DMS53 treated with DMSO at 0.1 percent for 48 hours (cell line): ENCODE results near the gene CEP43.

Source experiments
- DNase-seq: peaks from one replicate; lab custom pipeline; 2025; ENCODE audit not compliant: unreplicated experiment; lab: John Stamatoyannopoulos, UW

The CEP43 gene

DNA sequence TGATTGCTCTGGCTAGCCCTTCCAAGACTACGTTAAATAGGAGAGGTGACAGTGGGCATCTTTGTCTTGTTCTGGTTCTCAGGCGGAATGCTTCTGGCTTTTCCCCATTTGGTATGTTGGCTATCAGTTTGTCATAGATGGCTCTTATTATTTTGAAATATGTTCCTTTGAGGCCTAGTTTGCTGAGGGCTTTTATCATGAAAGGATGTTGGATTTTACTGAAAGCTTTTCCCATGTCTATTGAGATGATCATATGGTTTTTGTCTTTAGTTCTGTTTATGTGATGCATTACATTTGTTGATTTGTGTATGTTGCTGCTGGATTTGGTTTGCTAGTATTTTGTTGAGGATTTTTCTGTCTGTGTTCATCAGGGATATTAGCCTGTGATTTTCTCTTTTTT, 32.9 kb upstream of the CEP43 start:
- no peak for DNase-seq

- no peak for DNase-seq
Observed at GRCh38 chr6:166969390-166970002, 29.7 kb upstream of the CEP43 start.

GRCh38 chr6:166970091-166970490, 29.1 kb upstream of the CEP43 start:
- DNase-seq, result no peak

GRCh38 chr6:166970776-166971175, 28.4 kb upstream of the CEP43 start:
- DNase-seq, result no peak

- no peak for DNase-seq
Observed at GRCh38 chr6:166971271-166971670, 27.9 kb upstream of the CEP43 start.

DNA sequence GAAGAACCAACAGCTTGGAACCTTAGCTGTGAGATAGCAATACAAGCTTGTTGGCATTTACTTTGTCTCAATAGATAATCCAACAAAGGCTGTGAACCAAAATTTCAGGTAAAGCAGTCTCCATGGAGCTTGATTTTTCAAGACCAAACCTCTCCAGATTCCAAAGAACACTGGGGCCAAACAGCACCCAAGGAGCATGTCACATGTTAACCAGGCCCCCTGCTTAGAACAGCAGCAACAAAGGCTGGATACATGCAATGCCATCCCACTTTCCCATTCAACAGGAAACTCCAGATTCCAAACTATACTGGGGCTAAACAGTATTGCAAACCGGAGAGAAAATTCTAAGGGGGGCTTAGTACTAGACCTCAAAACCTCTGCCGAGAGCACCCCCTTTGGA, 27.1 kb upstream of the CEP43 start:
- no peak for DNase-seq

DNA sequence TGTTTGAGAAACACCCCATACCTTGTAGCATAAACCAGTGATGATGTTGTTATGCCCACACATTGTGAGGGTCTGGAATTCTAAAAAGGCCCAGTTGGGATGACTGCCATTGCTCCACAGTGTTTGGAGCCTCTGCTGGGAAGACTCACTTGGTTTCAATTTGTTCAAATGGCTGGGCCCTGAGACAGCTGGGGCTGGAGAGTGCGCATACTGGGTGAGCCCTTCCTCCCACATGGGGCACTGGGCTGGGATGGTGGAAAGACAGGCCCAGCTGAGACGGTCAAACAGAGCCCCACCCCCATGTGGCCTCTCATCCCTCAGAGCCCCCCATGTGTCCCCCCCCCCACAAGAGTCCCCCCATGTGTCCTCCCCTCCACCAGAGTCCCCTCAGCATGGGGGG, 22.6 kb upstream of the CEP43 start:
- DNase-seq, result no peak

- no peak for DNase-seq
Observed at GRCh38 chr6:166977621-166978525, 21.3 kb upstream of the CEP43 start.

GRCh38 chr6:166980738-166981137, 18.5 kb upstream of the CEP43 start:
- no peak for DNase-seq

DNA sequence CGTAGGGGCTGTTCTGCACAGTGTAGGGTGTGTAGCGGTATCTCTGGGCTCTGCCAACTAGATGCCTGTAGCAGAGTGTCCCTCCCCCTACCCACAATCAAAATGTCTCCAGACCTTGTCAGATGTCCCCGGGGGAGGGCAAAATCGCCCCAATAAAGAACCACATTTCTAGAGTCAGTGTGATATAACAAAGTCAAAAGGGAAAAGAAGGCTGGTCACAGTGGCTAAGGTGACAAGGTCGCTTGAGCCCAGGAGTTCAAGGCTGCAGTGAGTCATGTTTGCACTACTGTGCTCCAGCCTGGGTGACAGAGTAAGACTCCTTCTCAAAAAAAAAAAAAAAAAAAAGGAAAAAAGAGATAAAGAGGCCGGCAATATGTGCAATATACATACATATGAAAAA, 11.7 kb upstream of the CEP43 start:
- DNase-seq, result no peak

DNA sequence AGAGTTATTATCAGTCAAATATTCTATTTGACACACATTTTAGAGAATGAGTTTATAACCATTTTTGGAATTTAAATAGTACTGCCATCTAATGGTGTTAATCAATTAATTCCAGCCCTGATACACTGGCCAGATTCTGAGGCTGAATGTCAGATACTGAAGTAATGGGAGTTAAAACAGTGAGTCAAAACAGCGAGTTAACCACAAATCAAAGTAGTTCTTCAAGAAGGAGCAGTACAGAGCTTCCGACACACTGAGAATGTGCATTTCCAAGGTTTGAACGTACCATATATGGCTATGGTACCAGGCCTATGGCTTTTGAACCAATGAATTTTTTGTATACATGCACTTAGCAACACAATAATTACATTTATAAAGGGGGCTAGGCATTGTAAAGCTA, 11.3 kb upstream of the CEP43 start:
- no peak for DNase-seq

DNA sequence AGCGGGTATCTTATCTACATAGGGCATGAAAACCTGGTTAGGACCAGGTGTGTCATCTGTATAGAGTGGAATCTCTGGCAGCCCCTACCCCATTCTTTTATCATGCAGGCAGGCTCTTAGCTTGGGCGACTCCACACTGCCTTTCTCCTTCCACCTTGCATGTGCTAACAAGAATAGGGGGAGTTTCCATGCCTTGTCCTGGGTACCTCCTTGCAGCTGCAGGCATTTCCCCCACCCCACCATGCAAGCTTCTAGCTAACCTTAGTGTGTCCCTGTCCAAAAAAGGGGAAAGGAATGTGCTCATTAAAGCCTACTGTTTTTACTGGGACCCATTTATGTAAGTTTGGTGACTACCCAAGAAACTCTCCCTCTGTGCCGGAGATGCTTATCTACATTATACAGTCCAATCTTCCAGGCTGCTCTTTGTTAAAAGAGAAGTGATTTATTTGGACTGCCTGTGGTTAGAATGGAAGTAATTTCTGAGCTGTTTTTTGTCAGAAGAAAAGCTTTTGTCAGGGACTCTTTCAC, 10.5 kb upstream of the CEP43 start:
- no peak for DNase-seq

- peak; percentile 22 for DNase-seq
Observed at GRCh38 chr6:166989427-166990032, 9.7 kb upstream of the CEP43 start.

GRCh38 chr6:166996406-166996805, 2.8 kb upstream of the CEP43 start:
- DNase-seq, result no peak

DNA sequence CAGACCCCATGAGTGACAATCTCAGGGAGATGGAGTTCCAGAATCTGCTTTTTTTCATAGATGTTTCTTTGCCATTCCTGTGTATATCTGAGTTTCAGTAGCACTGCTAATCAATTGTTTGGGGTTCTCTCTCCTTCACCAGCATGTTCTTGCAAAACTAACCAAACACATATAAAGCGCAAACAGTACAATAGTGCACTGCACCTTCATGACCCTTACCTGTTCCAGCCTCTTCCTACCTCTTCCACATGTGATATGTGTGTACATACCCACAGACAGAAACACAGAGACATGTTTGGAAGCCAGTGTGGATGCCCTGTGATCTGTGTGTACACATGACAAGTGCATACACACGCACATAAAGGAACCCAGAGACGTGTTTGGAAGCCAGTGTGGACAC, 1.8 kb upstream of the CEP43 start:
- no peak for DNase-seq

DNA sequence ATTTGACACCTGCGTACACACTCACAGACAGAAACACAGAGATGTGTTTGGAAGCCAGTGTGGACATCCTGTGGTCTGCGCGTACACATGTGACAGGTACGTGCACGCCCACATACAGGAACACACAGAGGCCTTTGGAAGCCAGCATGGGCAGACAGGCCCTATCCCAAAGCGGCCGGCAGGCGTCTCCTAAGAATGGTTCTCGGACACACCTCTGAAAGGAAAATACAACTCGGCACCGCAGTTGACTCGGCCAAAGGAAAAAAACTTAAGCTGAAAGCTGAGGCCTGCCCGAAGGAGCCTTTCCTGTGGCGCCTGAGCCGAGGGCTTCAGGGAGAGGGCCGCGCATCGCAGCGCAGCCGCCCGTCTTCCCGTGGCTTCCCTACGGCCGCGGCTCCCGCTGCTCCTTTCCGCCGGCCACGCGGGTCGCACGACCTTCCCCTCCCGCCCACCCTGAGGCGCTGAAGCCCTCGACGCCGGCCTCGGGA, 1.4 kb upstream of the CEP43 start:
- peak; percentile 13 for DNase-seq

- DNase-seq, result no peak
Observed at GRCh38 chr6:166998256-166999144, 697 bp upstream of the CEP43 start.

- no peak for DNase-seq
Observed at GRCh38 chr6:166999884-167000253, 672 bp downstream of the CEP43 start.

DNA sequence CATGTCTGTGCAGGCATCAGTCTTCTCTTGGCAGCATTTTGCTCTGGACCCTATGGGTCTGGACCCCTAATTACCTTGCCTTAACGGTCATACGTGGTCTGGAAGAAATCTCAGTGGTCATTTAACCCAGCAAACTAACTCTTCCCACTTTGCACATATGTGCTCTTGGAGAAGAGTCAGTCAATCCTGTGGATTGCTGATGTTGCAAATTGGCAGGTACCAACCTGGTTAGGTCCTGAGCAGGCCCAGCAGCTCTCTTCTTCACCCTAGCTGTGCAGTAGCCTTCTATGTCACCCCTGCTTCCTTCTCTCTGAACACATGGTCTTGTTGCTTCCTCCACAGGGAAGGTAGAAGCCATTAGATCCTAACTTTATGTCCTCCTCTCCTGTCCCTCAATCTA, 1.6 kb downstream of the CEP43 start:
- DNase-seq, result no peak

DNA sequence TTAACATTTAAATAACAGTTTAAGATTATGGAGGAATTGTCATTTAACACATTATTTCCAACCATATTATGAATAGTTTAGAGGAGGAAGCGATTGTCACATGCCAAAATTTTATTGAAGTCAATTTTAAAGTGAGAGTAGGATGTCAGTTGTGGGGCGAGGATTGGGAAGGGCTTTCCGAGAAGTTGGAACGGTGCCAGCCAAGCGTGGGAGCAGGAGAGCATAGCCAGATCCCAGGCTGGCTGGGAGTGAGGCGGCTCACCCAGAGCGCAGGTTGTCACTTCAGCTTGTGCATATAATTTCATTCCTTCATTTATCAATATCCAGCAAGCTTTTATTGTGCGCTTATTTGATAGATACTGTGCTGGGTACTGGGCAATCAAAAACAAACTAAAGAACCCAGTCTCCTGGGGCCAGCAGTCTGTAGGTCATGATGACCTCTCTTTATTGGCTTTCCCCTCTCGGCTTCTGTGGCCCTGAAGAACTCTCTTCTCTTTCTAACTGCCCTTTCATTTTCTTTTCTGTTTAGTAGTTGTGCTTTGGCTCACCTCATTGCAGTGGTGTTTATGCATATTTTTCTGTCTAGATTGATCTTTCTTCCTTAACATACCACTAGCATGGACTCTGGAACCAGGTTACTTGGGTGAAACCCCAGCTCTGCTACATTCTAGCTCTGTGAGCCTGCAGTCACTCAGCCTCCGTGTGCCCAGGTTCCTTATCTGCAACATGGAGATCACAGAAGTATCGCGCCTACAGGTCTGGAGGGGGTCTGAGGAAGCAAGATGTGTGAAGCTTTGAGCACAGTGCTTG, 6.4 kb downstream of the CEP43 start:
- no peak for DNase-seq
